Keratinocyte (primary cell): Measurements from ENCODE around the gene STPG4. TPM values are rescaled to one million over a fixed set of nuclear protein-coding genes. Genes with fewer than 3 reads are reported as not detected.
"Not testable (repeated sequence)": the region's sequence is repeated elsewhere in the genome, so short reads cannot be mapped to it uniquely, and the experiment has no call there.

Experiments
- DNase-seq: peaks from one replicate; pipeline ENCODE4 v3.0.0-alpha.2; 2011; ENCODE audit warnings: low read depth, missing footprints, low spot score
- FAIRE-seq: peaks from 2 replicates; lab custom pipeline; 2011; peaks lifted over from hg19 to GRCh38; lab: Jason Lieb, UNC
- H2AFZ ChIP-seq: 2 replicates; pipeline ENCODE4 v1.6.0; 2012; ENCODE audit warnings: low read length, control low read depth, inconsistent platforms; ENCODE audit not compliant: control insufficient read depth
- H3K27ac ChIP-seq: 2 replicates; pipeline ENCODE4 v1.5.1; 2011; ENCODE audit warnings: low read length; ENCODE audit not compliant: control insufficient read depth, insufficient read depth
- H3K27me3 ChIP-seq: 3 replicates; pipeline ENCODE4 v1.6.0; 2011; ENCODE audit warnings: low read length; ENCODE audit not compliant: control insufficient read depth, insufficient read depth; ENCODE audit errors: extremely low read depth
- H3K36me3 ChIP-seq, 2 experiments: 2 replicates in 1 of 2; 3 replicates in 1 of 2; pipeline ENCODE4 v1.5.1; 2011; ENCODE audit warnings: low read length in 2 of 2, mild to moderate bottlenecking in 1 of 2; ENCODE audit not compliant: control insufficient read depth in 2 of 2, insufficient read depth in 2 of 2; ENCODE audit errors: extremely low read depth in 1 of 2
- H3K4me1 ChIP-seq: 3 replicates; pipeline ENCODE4 v1.5.1; 2011; ENCODE audit warnings: low read length; ENCODE audit not compliant: control insufficient read depth, insufficient read depth; ENCODE audit errors: extremely low read depth
- H3K4me2 ChIP-seq: 3 replicates; pipeline ENCODE4 v1.6.0; 2011; ENCODE audit warnings: low read depth, low read length; ENCODE audit not compliant: control insufficient read depth, insufficient read depth; ENCODE audit errors: extremely low read depth
- H3K4me3 ChIP-seq, 3 experiments: fragments of 200-600 bp in 1 of 3; sonication (generic) in 1 of 3; 2 replicates in 2 of 3; 3 replicates in 1 of 3; pipeline ENCODE4 v1.5.1; 2011 to 2016; ENCODE audit warnings: low read length in 3 of 3, mild to moderate bottlenecking in 3 of 3, control low read depth in 2 of 3, inconsistent platforms in 1 of 3, low read depth in 1 of 3, mixed read lengths in 1 of 3, mixed run types in 1 of 3, moderate library complexity in 1 of 3; ENCODE audit not compliant: control insufficient read depth in 2 of 3, insufficient read depth in 2 of 3; ENCODE audit errors: extremely low read depth in 1 of 3
- H3K79me2 ChIP-seq: 2 replicates; pipeline ENCODE4 v1.6.0; 2012; ENCODE audit warnings: low read length; ENCODE audit not compliant: control insufficient read depth, insufficient read depth
- H3K9ac ChIP-seq: 3 replicates; pipeline ENCODE4 v1.6.0; 2011; ENCODE audit warnings: low read length; ENCODE audit not compliant: control insufficient read depth, insufficient read depth; ENCODE audit errors: extremely low read depth
- H3K9me1 ChIP-seq: 3 replicates; pipeline ENCODE4 v1.6.0; 2011; ENCODE audit warnings: low read length; ENCODE audit not compliant: control insufficient read depth, insufficient read depth; ENCODE audit errors: extremely low read depth
- H3K9me3 ChIP-seq: 2 replicates; pipeline ENCODE4 v1.5.1; 2012; ENCODE audit warnings: low read depth, low read length; ENCODE audit not compliant: control insufficient read depth
- H4K20me1 ChIP-seq: 3 replicates; pipeline ENCODE4 v1.6.0; 2011; ENCODE audit warnings: low read length; ENCODE audit not compliant: control insufficient read depth, insufficient read depth; ENCODE audit errors: extremely low read depth
- CTCF ChIP-seq, 3 experiments: IDR thresholded peaks in 1 of 3; conservative IDR thresholded peaks in 1 of 3; optimal IDR thresholded peaks in 1 of 3; 2 replicates in 2 of 3; 3 replicates in 1 of 3; pipeline versions ENCODE3 to v1.5.1; 2011; ENCODE audit warnings: low read length in 3 of 3, mild to moderate bottlenecking in 3 of 3, moderate library complexity in 2 of 3, control low read depth in 1 of 3, inconsistent platforms in 1 of 3; ENCODE audit not compliant: insufficient read depth in 2 of 3; ENCODE audit errors: extremely low read depth in 1 of 3
- EZH2 ChIP-seq: IDR thresholded peaks from one replicate; pipeline ENCODE4 v1.6.1; 2012; ENCODE audit warnings: inconsistent platforms, mild to moderate bottlenecking, low read length, moderate library complexity
- dilution Hi-C: fragments of 300-500 bp; cut with MboI; formaldehyde crosslinking; loops from one replicate; pipeline ENCODE4 v1.7.0; 2020; ENCODE audit warnings: low sequenced_read_pairs; ENCODE audit not compliant: extremely low pct_ligation_motif_present
- polyA plus RNA-seq, 5 experiments: library from polyadenylated mRNA; depleted of rRNA in 3 of 5; stranded (reverse) in 3 of 5; stranded (forward) in 1 of 5; unstranded in 1 of 5; fragments of >200 nt; gene quantifications; 1 replicate in 1 of 5; 2 replicates in 3 of 5; 3 replicates in 1 of 5; pipeline versions ENCODE4 v1.2.1 to v1.2.3, GENCODE V29; 2011 to 2012; ENCODE audit warnings: missing spikeins in 2 of 5, low read depth in 1 of 5, low replicate concordance in 1 of 5

STPG4 gene
- polyA plus RNA-seq, 1 donor (not counting 4 experiments of a cell fraction or from before 2014, with no cell fraction given): 0.26 TPM

GRCh38 chr2:47187069-47187468 lies 32.0 kb upstream of the STPG4 start:
- Histone ChIP-seq H3K4me3 (no peak overlapping the region), H3K9me1 (no peaks in the 10 kb centered on the region), H4K20me1 (no peaks in the 10 kb centered on the region), H3K4me1 (peaks cover 14% of the 10 kb centered on the region), H3K79me2 (no peaks in the 10 kb centered on the region), H3K9me3 (no peaks in the 10 kb centered on the region), H3K27ac (no peak overlapping the region), H3K36me3 (no peaks in the 10 kb centered on the region), H3K4me2 (no peak overlapping the region), H2AFZ (no peak overlapping the region), H3K27me3 (no peaks in the 10 kb centered on the region), H3K9ac (no peak overlapping the region)
- FAIRE-seq: no peak
- dilution Hi-C loops: no loop called here
- TF ChIP-seq CTCF (optimal IDR thresholded peaks at IDR 0.05 in 1 of 3, IDR thresholded peaks at IDR 0.05 in 1 of 3, conservative IDR thresholded peaks at IDR 0.05 in 1 of 3; ENCODE audit: extremely low read depth in 1 of 3, insufficient read depth in 2 of 3, low read length in 3 of 3): no peak
- TF ChIP-seq EZH2: no peak
- no peak for DNase-seq

- dilution Hi-C loops: no loop called here
- no peak for DNase-seq
- TF ChIP-seq CTCF (optimal IDR thresholded peaks at IDR 0.05 in 1 of 3, IDR thresholded peaks at IDR 0.05 in 1 of 3, conservative IDR thresholded peaks at IDR 0.05 in 1 of 3; ENCODE audit: extremely low read depth in 1 of 3, insufficient read depth in 2 of 3, low read length in 3 of 3) (no peak), EZH2 (no peak)
- no peaks in the 10 kb centered on the region for H3K79me2 ChIP-seq
- no peaks in the 10 kb centered on the region for H3K27me3 ChIP-seq
- H3K27ac ChIP-seq: no peak overlapping the region
- H3K4me1 ChIP-seq: peaks cover 10% of the 10 kb centered on the region
- no peaks in the 10 kb centered on the region for H3K9me1 ChIP-seq
- H3K9ac ChIP-seq: no peak overlapping the region
- FAIRE-seq: no peak
- no peaks in the 10 kb centered on the region for H3K36me3 ChIP-seq
- H3K9me3 ChIP-seq: no peaks in the 10 kb centered on the region
- H3K4me2 ChIP-seq: no peak overlapping the region
- no peaks in the 10 kb centered on the region for H4K20me1 ChIP-seq
- no peak overlapping the region for H3K4me3 ChIP-seq
- H2AFZ ChIP-seq: no peak overlapping the region
Observed at GRCh38 chr2:47186351-47186750, 31.2 kb upstream of the STPG4 start.

GRCh38 chr2:47185098-47185497 lies 30.0 kb upstream of the STPG4 start:
- H3K79me2 ChIP-seq, H3K9me3 ChIP-seq, DNase-seq, H3K27ac ChIP-seq, H3K9me1 ChIP-seq, H2AFZ ChIP-seq, H4K20me1 ChIP-seq, H3K4me3 ChIP-seq, H3K27me3 ChIP-seq, H3K9ac ChIP-seq, dilution Hi-C loops, H3K36me3 ChIP-seq, FAIRE-seq, H3K4me2 ChIP-seq, H3K4me1 ChIP-seq: not testable (repeated sequence)
